AG10803 (cell line): Measurements from ENCODE around the gene SMIM28.

ENCODE experiments used
- DNase-seq: peaks from one replicate; pipeline ENCODE4 v3.0.0; 2010; ENCODE audit warnings: low read depth
- H3K4me3 ChIP-seq: 2 replicates; pipeline ENCODE4 v1.5.1; 2011; ENCODE audit warnings: mild to moderate bottlenecking, low read length, control low read depth
- CTCF ChIP-seq: conservative IDR thresholded peaks from 2 replicates; pipeline ENCODE4 v1.5.1; 2011; ENCODE audit warnings: mild to moderate bottlenecking, low read length, control low read depth, inconsistent platforms

SMIM28 gene

GRCh38 chr6:138336221-138336620 lies 41.5 kb upstream of the SMIM28 start:
- no peak overlapping the region for H3K4me3 ChIP-seq
- TF ChIP-seq CTCF, result no peak
- no peak for DNase-seq

GRCh38 chr6:138337076-138337475 lies 40.6 kb upstream of the SMIM28 start:
- no peak for TF ChIP-seq CTCF
- H3K4me3 ChIP-seq, result no peak overlapping the region
- no peak for DNase-seq

- H3K4me3 ChIP-seq, result no peak overlapping the region
- no peak for DNase-seq
- TF ChIP-seq CTCF, result no peak
These were observed 38.7 kb upstream of the SMIM28 start for GRCh38 chr6:138339024-138339423.

GRCh38 chr6:138341176-138341575 lies 36.5 kb upstream of the SMIM28 start:
- TF ChIP-seq CTCF, result no peak
- no peak overlapping the region for H3K4me3 ChIP-seq
- no peak for DNase-seq

GRCh38 chr6:138343112-138343511 lies 34.6 kb upstream of the SMIM28 start:
- H3K4me3 ChIP-seq, result no peak overlapping the region
- DNase-seq, result no peak
- TF ChIP-seq CTCF, result no peak

DNA sequence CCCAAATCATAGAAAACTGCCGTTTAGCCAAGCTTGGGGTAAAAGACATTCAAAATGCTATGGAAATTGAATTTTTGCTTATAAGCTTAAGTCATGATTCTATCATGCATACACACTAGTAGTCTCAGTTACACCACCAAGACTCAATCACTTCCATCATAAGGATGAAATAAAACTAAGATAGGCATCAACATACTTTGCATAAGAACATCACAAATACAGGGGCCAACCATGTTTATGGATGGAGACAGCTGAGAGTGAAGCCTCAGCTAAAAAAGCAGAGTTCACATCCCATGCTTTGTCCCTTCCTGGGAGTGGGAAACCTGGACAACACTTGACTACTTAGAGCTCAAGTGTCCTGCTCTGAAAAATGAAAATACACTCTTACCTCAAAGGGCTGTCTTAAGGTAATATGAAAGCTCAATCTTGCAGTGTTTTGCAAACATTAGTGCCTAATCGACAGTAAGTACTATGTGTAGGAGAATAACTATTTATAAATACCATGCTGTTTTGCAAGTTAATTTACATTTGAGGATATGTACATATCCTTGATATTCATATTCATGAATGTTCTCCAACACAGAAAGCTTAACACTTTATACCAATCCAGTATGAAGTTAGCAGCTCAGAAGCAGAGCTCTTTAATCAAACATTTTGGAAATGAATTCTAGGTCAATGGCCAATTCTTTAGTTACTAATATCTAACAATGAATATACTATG lies 32.0 kb upstream of the SMIM28 start:
- no peak for DNase-seq
- no peak for TF ChIP-seq CTCF
- H3K4me3 ChIP-seq, result no peak overlapping the region
